NT2/D1 (cell line): ENCODE results near the gene SLC30A10.

Experiments
- SUZ12 ChIP-seq: IDR thresholded peaks from 2 replicates; pipeline ENCODE4 v1.6.1; 2011; ENCODE audit not compliant: insufficient read length, insufficient read depth; ENCODE audit errors: extremely low read depth
- YY1 ChIP-seq: IDR thresholded peaks from 2 replicates; pipeline ENCODE4 v1.6.1; 2011; ENCODE audit not compliant: insufficient read length, insufficient read depth
- ZNF274 ChIP-seq: IDR thresholded peaks from 2 replicates; pipeline ENCODE4 v1.6.1; 2011; ENCODE audit warnings: mild to moderate bottlenecking, low read depth, low read length

- no peak for TF ChIP-seq YY1
- TF ChIP-seq SUZ12, result no peak
- TF ChIP-seq ZNF274, result no peak
Measured at GRCh38 chr1:219967361-219967760, 39.0 kb upstream of the SLC30A10 start.
